Inflammatory macrophage treated with lipopolysaccharide for 1 hour (primary cell): ENCODE results near the gene ZNF474.

Source experiments
- DNase-seq, 2 donors: peaks; one replicate each; pipeline ENCODE4 v3.0.0-alpha.2; 2020 to 2022

The ZNF474 gene

DNA sequence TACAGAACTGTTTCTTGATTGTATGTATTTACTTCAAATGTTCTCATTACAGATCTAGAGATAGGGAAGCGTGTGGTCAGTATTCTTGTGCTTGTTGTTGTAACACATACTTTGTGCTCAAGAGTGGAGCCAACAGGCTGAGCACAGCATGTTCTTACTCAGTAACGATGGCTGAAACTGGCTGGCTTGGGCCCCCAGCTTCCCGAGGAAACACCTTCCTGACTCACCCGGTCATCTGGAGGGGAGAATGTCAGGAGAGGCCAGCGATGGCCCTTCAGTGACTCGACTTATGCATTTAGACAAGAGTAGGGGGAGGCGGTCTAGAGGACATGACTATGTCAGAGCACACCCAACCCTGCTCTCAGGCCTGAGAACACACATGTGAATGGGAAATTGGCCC, 25.6 kb downstream of the ZNF474 start:
- DNase-seq = no peak

DNA sequence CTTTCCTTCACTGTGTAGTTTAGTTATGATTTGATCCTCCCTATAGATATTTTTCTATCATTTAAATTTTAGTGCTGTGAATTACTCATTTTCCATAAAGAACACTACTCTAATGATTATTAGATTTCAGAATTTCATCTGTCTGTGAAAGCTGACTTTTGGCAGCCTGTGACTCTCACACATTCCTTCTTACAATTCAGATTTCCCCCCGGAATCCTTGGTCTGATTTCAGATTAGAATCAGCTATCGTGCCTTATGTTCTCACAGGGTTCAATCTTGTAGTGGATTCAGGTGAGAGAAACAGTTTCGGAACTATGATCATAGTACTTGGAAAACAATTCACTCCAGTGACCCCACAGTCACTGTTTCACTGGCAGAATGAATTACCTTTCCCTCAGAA, 26.2 kb downstream of the ZNF474 start:
- DNase-seq = no peak

DNA sequence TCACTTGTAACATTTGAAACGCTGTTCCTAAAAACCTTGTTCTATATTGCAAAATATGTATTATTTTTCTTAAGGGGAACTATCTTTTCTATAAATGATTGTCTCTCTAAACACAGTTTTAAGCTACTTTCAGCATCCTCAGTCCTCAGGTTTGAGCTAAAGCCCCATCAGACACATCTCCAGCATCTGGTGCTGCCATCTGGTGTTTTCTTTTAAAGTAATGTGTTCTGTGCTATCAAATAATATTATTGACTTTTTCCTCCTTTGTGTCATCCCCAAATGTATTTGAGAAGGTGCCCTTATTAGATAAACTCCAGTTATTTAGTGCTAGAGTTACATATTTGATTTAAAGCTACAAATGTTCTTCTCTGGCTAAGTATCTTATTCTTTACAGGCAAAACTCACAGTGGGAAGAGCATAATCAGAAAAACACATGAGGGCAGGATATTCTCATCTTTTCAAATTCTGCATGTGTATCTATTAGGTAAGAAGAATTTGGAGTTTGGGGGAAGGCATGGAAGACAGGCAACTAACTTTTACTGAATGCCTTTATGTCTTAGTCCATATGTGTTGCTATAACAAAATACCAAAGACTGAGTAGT, 27.5 kb downstream of the ZNF474 start:
- DNase-seq = no peak

DNA sequence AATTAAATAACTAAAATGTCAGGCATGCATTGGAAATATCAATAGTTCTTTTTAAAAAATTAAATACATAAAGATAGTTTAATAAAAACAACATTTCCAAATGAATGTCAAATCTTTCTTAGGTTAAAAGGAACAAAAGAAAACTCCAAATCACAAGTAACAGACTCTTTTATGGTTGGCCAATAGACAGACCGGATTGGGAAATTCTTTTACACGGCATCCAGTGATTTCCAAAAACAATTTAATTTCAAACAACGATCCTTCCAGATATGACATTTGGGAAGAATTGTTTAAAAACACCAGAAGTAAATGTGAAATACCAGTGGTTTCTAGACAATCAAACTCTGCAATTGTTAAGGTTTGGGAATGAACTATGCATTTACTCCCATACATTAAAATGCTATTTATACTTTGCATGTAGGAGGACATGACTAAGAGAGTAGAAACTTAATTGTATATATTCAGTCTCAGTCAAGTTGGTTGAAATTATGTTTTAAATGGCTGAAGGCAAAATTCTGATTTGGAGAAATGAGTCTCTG, 32.8 kb downstream of the ZNF474 start:
- no peak for DNase-seq

DNA sequence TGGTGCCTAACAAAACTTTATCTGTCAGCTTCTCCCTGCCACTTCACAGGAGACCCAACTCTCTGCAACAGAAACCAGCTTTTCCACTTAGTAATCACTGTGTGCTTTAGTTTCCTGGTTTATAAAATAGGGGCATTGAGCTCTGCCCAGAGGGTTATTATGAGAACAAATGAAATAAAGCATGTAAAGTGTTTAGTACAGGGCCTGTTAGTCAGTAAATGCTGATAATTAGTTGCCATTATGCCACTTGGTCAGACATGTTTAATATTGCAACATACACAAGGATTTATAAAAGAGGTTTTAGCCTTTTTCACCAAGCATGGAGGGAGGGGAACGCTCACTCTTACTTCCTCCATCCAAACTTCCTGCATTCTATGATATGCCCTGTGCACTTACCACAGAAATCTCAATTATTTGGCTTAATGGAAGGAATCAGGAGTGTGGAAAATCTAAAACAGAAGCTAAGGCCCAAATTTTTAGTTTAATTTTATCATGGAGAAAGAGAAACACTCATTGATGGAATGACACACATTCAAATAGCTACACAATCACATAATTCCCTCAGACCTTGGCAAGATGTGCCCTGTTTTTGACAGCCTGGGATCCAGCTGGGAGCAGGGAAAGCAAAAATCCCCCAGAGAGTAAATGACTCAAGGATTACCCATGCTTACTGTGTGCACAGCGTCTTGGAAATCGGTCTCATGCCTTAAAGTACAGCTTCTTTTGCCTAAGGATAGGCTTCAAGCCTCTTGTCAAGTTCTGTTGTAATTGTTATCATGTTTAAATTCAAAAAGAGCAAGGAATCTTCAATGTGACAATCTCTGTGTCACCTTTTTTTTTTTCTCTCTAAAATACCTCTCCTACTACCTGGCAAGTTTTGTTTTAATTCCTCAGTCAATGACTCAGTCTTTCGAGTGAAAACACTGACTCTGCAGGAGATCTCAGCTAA, 34.0 kb downstream of the ZNF474 start:
- no peak for DNase-seq

DNA sequence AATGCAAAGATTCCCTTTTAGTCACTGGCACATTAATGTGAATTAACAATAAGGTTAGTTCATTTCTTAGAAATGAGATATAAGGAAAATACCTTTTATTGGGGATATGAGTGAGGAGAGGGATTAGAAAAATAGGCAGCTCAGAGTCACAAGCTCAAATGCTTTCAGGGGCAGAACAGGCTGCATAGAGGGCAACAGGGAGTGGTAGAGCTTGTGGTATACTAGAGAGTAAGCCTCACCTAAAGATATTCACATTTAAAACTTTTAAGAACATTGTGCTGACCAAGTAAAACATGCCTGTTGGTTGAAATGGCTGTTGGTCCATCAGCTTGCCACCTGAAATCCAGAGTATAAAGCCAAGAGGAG, 34.7 kb downstream of the ZNF474 start:
- DNase-seq = no peak

DNA sequence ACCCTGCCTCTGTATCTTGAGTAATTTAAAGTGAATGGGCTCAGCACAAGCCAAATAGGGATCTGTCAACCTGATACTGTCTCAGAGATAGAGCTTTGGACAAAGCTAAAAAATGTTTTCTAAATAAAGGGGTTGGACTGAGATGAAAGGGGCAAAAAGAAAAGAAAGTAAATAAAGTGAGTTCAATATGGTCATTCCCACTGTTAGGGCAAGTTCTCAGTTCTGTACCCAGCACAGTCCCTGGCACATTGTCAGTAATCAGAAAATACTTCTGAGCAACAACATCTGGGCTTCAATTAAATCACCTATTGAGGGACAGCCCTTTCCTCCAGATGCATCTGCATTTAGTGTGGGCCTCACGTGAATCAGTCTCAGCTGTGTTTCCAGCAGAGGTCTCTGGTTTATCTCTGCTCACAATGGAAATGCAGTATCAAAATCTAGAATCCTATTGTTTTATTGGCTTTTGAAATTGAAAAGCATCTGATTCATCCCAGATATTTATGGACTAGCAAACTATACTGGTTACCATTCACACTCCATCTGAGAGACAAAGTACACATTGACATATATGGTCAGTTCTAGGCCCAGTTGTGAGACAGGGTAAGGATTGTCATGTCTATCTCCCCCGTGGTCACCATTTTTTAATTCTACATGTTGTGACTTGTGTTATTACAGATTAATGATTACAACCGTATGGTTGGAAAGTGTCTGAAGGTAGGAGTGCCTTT, 35.6 kb downstream of the ZNF474 start:
- DNase-seq = no peak

DNA sequence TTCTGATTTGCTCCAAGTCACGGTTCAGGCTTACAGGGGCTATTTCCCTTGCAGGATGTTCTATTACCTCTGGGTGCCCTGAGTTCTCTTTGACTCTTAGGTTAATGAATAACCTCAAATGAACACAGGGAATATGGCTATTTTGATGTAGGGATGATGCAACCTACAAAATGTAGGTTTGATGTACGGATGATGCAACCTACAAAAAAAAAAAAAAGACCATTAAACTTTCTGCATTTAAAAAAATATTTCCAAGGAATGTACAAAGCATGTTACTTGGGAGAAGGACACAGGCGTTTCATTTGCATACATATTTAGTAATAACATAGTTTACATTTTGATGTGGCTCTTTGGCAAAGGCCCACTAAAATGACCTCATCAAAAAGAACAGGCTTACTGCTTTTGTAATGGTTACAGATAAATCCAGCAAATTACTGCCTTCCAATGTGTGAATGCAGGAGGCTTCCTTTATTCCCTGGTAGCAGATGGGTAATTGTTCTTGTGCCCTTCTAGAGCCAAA, 36.3 kb downstream of the ZNF474 start:
- DNase-seq = no peak

DNA sequence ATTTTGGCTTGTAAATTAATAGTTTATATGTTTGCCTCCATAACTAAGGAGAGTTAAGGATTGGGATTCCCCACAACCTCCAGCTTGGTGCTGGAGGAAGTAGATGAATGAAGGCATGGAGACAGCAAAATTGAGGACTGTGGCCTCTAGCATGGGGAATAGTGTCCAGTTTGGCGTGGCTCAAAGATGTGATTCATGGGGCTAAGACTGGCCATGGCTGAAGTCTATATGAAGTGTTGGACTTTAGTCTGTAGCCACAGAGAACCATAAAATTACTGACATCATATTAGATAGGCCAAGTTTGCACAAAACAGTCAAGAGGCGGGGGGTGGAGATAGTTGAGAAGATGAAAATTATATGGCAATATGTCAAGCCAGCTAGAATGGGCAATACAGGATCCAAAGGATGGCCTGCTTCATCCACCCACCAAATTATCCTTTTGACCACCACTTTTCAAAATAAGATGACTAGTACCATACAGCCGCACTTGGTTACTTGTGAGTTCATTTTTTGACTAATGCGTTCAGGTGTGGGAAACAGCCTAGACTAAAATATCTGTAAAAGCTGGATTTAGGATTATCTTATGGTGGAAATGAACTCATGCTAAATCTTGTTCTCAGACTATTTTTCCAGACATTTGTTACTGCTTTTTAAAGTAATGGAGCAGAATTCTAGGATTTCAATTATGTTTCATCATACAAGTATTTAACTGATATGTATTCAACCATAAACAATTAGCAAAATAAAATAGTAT, 40.2 kb downstream of the ZNF474 start:
- DNase-seq = no peak

DNA sequence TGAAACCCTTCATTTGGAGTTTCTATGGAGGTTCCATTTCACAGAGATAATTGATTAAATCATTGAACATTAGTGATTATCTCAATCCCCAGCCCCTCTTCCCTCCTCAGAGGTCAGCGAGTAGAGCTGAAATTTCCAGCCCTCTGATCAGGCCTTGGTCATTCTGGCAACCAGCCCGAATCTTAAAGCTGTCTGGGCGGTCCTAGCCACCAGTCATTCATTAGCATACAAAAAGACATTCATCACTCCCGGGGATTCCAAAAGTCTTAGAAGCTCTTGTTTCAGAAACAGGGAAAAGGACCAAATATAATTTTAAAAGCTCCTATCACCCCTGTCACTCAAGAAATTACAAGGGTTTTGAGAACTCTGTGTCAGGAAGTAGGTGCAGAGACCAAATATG, 41.3 kb downstream of the ZNF474 start:
- no peak for DNase-seq

DNA sequence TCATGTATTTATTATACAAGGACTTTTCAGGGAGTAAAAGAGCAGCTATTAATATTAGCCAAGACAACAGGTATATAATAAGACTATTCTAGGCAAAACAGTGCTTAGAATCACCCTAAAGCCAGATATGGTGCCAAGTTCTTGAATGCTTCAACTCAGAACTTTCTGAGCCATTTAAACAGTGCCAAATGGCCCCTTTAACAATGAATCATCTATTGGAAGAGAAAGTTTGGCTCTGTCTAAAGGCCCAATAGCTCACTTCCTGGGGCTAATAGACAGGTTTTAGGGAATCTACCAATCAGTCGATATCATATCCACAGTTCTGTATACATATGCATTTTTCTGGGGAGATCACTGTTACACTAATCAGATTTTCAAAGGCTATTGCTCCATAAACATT, 42.9 kb downstream of the ZNF474 start:
- no peak for DNase-seq

DNA sequence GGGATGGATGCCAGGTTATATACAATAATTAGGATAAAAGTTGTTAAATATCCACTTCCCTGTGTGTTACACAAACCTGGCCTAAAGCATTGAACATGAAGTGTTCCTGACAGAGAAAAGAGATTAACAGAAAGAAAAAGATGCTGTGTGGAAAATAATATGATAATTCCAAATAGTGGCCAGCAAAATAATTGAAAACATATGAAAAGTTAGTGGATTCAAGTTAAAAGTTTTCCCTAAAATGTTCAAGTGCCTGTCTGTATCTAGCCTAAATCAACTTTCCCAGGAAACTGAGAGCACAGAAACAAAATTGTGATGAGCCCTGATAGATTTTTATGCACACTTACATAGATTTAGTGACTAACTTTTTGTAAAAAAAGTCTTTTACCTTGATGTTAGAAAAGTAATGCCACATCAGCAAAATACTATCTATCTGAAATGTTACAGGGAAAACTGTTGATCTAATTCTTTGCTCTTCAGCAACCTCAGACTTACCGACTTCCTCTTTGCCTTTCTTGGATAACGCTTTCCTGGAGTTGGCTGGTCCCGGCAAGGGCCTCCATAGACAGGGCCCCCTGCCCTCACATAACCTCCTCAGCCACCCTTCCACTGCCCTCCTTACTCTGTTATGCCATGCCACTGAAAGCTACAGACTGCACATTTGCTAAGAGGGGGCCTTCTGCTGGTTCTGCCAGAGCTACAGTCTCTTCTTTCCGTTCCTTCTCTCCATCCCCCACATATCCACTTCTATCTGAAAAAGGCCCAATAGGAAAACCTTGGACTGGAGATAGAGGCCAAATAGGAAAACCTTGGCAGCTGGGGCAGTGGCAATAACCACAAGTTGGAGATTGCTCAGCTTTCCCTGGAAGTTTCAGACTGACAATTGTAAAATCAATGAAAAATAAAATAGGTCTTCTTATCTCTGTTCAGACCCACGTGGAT, 44.4 kb downstream of the ZNF474 start:
- no peak for DNase-seq

DNA sequence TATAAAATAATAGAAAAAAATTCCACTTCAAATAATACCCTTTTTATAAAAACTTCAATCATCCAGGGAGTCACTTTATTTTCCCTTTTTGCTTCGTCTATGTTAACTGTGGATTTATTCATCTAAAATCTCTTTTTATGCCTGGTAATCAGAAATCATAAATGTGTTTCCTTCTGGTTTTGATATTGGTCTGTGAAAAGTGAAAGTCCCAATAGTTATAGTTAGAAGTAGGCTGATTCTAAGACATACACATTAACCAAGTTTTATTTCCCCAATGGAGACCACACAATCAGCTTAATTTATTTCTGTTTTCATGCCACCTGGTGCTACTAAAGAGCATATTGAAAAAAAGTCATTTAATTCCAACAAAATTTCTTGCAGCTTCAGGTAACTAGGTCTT, 45.7 kb downstream of the ZNF474 start:
- no peak for DNase-seq

DNA sequence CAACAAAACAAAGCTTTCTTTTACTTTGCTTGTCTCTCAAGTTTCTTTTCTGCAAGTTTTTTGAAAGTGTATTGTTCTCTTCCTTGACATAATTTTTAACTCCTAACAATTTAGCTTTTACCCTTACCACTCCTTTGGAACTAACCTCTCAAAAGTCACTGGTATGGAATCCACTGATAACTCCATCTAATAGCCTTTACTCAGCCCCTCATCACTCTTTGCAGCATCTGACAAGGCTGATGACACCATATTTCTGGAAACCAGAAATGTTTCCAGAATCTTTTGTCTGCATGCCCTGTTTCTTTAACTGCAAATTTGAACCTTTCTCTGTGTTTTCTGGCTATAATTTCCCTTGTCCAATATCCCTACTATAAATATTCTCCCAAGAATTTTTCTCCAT, 46.5 kb downstream of the ZNF474 start:
- DNase-seq = no peak

DNA sequence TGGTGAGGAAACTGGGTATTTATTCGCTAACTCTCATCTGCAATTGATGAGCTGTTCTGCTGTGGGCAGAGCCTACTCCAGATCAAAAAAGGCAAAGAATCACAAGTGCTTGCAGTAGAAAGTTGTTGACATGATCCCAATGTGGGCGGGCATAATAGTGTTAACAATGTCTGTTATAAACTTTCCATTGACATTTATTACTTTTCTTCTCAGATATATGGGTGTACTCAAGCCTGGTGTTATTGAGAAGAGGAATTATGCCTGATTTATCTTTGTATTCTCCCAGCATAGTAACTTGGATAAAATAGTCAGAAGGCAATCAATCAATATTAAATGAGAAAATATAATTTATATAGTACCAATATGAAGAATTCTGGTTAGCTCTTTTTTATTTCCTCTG, 47.8 kb downstream of the ZNF474 start:
- DNase-seq = no peak

DNA sequence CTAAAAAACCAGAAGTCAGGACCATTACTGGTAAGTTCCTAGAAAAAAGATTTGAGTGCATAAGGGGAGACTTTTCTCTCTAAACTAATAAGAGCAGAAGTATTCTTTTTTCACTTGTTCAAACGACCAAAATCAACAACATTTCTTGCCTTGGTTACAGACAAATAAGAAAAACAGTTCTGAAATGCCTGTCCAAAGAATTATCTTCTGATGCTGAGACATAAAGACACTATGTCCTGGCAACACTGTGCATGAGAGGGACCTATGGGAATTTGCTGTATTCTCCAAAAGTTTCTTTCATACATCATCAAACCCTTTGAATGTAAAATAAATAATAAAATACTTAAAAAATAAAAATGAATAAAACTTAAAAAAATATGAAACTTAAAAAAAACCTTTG, 50.4 kb downstream of the ZNF474 start:
- DNase-seq = no peak

DNA sequence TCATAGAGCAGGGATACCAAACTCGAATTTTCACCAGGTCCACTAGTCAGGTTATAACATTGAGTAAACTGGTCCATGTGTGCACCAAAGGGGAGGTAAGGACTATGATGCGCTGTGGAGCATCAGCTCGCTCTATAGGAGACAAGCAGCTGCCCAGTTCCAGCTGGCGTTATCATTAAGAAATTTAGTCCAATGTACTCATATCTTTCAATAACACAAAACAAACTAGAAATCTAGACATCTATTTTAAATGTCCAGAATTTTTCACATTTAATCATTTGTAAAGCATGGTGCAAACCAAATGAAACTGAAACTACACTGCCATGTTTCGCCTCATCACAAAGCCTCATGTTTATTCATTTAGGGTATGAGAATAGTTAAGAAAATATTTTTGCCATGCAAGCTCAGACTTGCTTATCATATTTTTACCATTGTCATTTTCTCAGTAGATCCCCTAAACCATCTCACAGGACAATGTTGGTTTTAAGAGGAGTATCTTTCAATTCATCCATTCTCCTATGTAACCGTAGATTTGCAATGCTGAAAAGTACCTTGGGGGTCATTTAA, 50.9 kb downstream of the ZNF474 start:
- DNase-seq = no peak

DNA sequence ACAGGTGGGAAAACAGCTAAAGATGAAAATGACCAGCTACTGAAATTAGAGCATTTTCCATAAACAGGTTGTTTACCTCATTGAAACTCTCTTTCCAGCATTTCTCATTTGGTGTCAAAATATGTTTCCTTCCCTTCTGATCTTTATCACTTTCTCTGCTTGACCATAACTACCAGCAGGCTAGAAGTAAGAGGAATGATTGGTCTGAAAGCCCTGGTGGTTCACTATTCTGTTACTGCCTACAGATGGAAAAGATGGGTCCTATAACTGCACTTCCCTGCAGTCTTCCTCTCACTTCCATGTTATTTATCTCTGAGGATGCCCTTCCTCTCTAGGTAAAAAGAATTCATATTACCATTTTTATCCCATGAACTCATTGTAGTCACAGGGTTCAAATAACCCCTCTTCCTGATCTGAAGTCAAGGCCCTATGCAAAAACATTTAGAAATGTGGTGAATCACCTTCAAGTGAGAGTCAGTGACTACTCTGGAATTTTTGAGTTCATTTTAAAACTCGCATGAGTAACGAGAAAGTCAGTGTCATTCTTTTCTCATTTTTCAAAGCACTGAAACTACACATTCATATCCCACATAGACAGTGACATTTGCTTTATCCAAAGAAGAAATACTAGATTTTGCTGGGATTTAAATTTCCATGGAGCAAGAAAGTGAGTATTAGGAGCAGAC, 51.7 kb downstream of the ZNF474 start:
- peak in 1 of 2 donors; percentile 18 for DNase-seq

DNA sequence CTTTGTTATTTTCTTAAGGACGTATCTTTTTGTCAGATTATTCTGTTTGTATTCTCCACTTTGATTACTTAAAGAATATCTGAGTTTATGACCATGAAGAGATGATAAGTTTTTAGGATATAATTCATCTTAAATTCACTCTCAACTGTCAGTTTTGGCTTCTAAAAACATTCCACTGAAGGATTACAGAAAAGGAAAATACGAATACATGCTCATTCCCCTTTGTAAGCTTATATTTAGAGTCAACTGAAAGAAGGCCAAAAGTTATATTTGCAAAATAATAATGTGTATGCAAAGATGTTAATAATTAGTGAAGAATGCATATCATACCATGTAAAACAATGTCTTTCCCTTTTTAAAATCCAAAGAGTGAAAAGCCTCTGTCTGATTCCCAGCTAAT, 52.5 kb downstream of the ZNF474 start:
- no peak for DNase-seq

DNA sequence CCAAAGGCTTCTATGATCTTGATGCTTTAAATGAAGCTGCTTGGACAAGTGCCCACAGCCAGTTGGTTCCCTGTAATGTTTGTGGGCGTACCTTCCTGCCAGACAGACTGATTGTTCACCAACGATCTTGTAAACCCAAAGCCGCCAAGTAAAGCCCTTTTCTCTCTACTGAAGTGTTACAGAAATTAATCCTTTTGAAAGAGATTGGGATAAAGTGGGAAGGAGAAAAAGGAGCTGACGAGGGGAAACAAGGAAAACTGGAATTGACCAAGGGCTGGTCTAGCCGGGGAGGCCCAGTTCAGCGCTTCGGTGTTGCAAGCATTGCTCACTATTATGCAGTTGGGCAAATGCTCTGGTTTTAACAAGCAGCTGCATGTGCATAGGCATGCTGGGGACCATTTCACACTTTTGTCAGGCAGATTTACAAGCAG, 53.2 kb downstream of the ZNF474 start:
- DNase-seq = peak in 1 of 2 donors; percentile 4
